SU-DHL-6 (cell line): Measurements from ENCODE around the gene SAPCD1.

Experiments used
- H2AFZ ChIP-seq: fragments of 200-600 bp; sonication (generic); 2 replicates; pipeline ENCODE4 v1.6.1; 2014; ENCODE audit warnings: low read depth, mild to moderate bottlenecking, moderate library complexity, mixed read lengths, antibody characterized with exemption, low read length; ENCODE audit not compliant: severe bottlenecking
- H3F3A ChIP-seq: fragments of 200-600 bp; shearing (Covaris generic); 2 replicates; pipeline ENCODE4 v1.6.0; 2016; ENCODE audit warnings: antibody characterized with exemption, mild to moderate bottlenecking; ENCODE audit not compliant: insufficient read depth
- H3K27ac ChIP-seq: fragments of 200-600 bp; sonication (generic); 2 replicates; pipeline ENCODE4 v1.5.1; 2016; ENCODE audit warnings: low read depth, mild to moderate bottlenecking, low read length, moderate library complexity, mixed read lengths
- H3K27me3 ChIP-seq: fragments of 200-600 bp; sonication (generic), shearing (Covaris generic); 2 replicates; pipeline ENCODE4 v1.6.0; 2014; ENCODE audit warnings: mild to moderate bottlenecking, low read length
- H3K36me3 ChIP-seq: fragments of 200-600 bp; sonication (generic); 2 replicates; pipeline ENCODE4 v1.6.1; 2014; ENCODE audit warnings: mild to moderate bottlenecking, low read length, mixed read lengths
- H3K4me2 ChIP-seq: fragments of 300-600, 200-600 bp; shearing (Covaris generic), sonication (generic); 2 replicates; pipeline ENCODE4 v1.6.0; 2014; ENCODE audit warnings: low read length, low read depth, mild to moderate bottlenecking; ENCODE audit not compliant: poor library complexity, severe bottlenecking
- H3K4me3 ChIP-seq: fragments of 200-600 bp; sonication (generic); 2 replicates; pipeline ENCODE4 v1.5.1; 2014; ENCODE audit warnings: antibody characterized with exemption, low read length, mild to moderate bottlenecking, mixed read lengths; ENCODE audit not compliant: insufficient read depth, poor library complexity, severe bottlenecking
- H3K79me2 ChIP-seq: fragments of 200-600 bp; sonication (generic); 2 replicates; pipeline ENCODE4 v1.6.1; 2014; ENCODE audit warnings: mild to moderate bottlenecking, low read length, moderate library complexity; ENCODE audit not compliant: insufficient read depth
- H3K9ac ChIP-seq: fragments of 200-600 bp; sonication (generic); 2 replicates; pipeline ENCODE4 v1.7.0; 2014; ENCODE audit warnings: mild to moderate bottlenecking, low read length
- H3K9me2 ChIP-seq: fragments of 200-600 bp; sonication (generic); replicated peaks from 2 replicates; pipeline ENCODE4 v1.6.1; 2014; ENCODE audit warnings: low read length; ENCODE audit not compliant: insufficient read depth
- H3K9me3 ChIP-seq: fragments of 200-600 bp; sonication (generic); 2 replicates; pipeline ENCODE4 v1.6.1; 2014; ENCODE audit warnings: low read length, mixed read lengths; ENCODE audit not compliant: insufficient read depth
- H4K20me1 ChIP-seq: fragments of 200-600 bp; sonication (generic); 2 replicates; pipeline ENCODE4 v1.6.1; 2014; ENCODE audit warnings: low read depth, mild to moderate bottlenecking, antibody characterized with exemption, low read length, moderate library complexity, mixed read lengths
- CTCF ChIP-seq: fragments of 200-600 bp; sonication (generic); IDR thresholded peaks from one replicate; pipeline ENCODE4 v1.5.1; 2017; ENCODE audit warnings: antibody characterized with exemption, mild to moderate bottlenecking, low read length, moderate library complexity; ENCODE audit not compliant: insufficient read depth, poor library complexity, severe bottlenecking
- EZH2phosphoT487 ChIP-seq: fragments of 200-600 bp; sonication (generic), shearing (Covaris generic); conservative IDR thresholded peaks from 2 replicates; pipeline ENCODE4 v1.6.1; 2018; ENCODE audit warnings: mild to moderate bottlenecking, antibody characterized with exemption, low read length, moderate library complexity, mixed read lengths

Gene SAPCD1

GRCh38 chr6:31769684-31770371 lies 7.4 kb downstream of the SAPCD1 start:
- H3K9ac ChIP-seq, result no peak overlapping the region
- no peak overlapping the region for H3K4me2 ChIP-seq
- no peaks in the 10 kb centered on the region for H4K20me1 ChIP-seq
- H3K27me3 ChIP-seq, result no peaks in the 10 kb centered on the region
- no peaks in the 10 kb centered on the region for H3K9me2 ChIP-seq
- H3K27ac ChIP-seq, result no peak overlapping the region
- no peak for TF ChIP-seq EZH2phosphoT487
- peak; percentile 98 for TF ChIP-seq CTCF
- no peaks in the 10 kb centered on the region; the same call in 1 of the 2 replicates for H3F3A ChIP-seq
- H2AFZ ChIP-seq, result no peak overlapping the region
- H3K4me3 ChIP-seq, result no peak overlapping the region
- H3K79me2 ChIP-seq, result no peaks in the 10 kb centered on the region
- H3K9me3 ChIP-seq, result no peaks in the 10 kb centered on the region
- no peaks in the 10 kb centered on the region for H3K36me3 ChIP-seq

- Histone ChIP-seq H3K79me2 (no peaks in the 10 kb centered on the region), H3F3A (no peaks in the 10 kb centered on the region; the same call in 1 of the 2 replicates), H3K27ac (no peak overlapping the region), H3K36me3 (no peaks in the 10 kb centered on the region), H3K27me3 (no peaks in the 10 kb centered on the region), H3K4me3 (no peak overlapping the region), H3K9ac (no peak overlapping the region), H3K9me3 (no peaks in the 10 kb centered on the region), H3K4me2 (no peak overlapping the region), H4K20me1 (no peaks in the 10 kb centered on the region), H3K9me2 (no peaks in the 10 kb centered on the region), H2AFZ (no peak overlapping the region)
- TF ChIP-seq EZH2phosphoT487, result no peak
- no peak for TF ChIP-seq CTCF
These were observed 8.4 kb downstream of the SAPCD1 start for GRCh38 chr6:31770860-31771259.

GRCh38 chr6:31771992-31772358 lies 9.5 kb downstream of the SAPCD1 start:
- TF ChIP-seq EZH2phosphoT487 (no peak), CTCF (no peak)
- no peaks in the 10 kb centered on the region for H3K27me3 ChIP-seq
- no peaks in the 10 kb centered on the region; the same call in 1 of the 2 replicates for H3F3A ChIP-seq
- no peaks in the 10 kb centered on the region for H3K36me3 ChIP-seq
- no peaks in the 10 kb centered on the region for H3K9me3 ChIP-seq
- no peak overlapping the region for H3K27ac ChIP-seq
- no peak overlapping the region for H2AFZ ChIP-seq
- H3K4me3 ChIP-seq, result no peak overlapping the region
- no peaks in the 10 kb centered on the region for H4K20me1 ChIP-seq
- H3K4me2 ChIP-seq, result no peak overlapping the region
- H3K9ac ChIP-seq, result no peak overlapping the region
- no peaks in the 10 kb centered on the region for H3K79me2 ChIP-seq
- H3K9me2 ChIP-seq, result no peaks in the 10 kb centered on the region
